Kidney epithelial cell (primary cell): ENCODE results near the gene SOX9. TPM values are rescaled to one million over a fixed set of nuclear protein-coding genes. Genes with fewer than 3 reads are reported as not detected.

Source experiments
- DNase-seq: peaks from one replicate; pipeline ENCODE4 v3.0.0-alpha.2; 2010; ENCODE audit warnings: low read depth
- H3K27me3 ChIP-seq: 2 replicates; pipeline ENCODE4 v1.6.0; 2011; ENCODE audit warnings: low read length; ENCODE audit not compliant: control insufficient read depth, insufficient read depth
- H3K36me3 ChIP-seq: 2 replicates; pipeline ENCODE4 v1.5.1; 2011; ENCODE audit warnings: low read length; ENCODE audit not compliant: control insufficient read depth, insufficient read depth
- H3K4me3 ChIP-seq: 2 replicates; pipeline ENCODE4 v1.5.1; 2011; ENCODE audit warnings: low read depth, mild to moderate bottlenecking, control low read depth, low read length
- CTCF ChIP-seq: IDR thresholded peaks from 2 replicates; pipeline ENCODE4 v1.5.1; 2011; ENCODE audit warnings: mild to moderate bottlenecking, moderate library complexity, low read length, control low read depth, inconsistent platforms; ENCODE audit not compliant: insufficient read depth, poor library complexity, severe bottlenecking
- total RNA-seq: library from RNA; depleted of rRNA; stranded (reverse); fragments of >200 nt; gene quantifications from 2 replicates; pipeline ENCODE4 v1.2.3, GENCODE V29; 2015

The SOX9 gene
- total RNA-seq, 1 donor from 2014 or later = 65.9 TPM

GRCh38 chr17:72126575-72127486 is 6.0 kb downstream of the SOX9 start:
- H3K36me3 ChIP-seq = peaks cover 1% of the 10 kb centered on the region
- no peak for DNase-seq
- no peak overlapping the region for H3K4me3 ChIP-seq
- TF ChIP-seq CTCF = no peak
- no peaks in the 10 kb centered on the region for H3K27me3 ChIP-seq

GRCh38 chr17:72128039-72128438 is 7.2 kb downstream of the SOX9 start:
- no peak overlapping the region for H3K4me3 ChIP-seq
- TF ChIP-seq CTCF = no peak
- DNase-seq = no peak
- H3K36me3 ChIP-seq = peaks cover 1% of the 10 kb centered on the region
- no peaks in the 10 kb centered on the region for H3K27me3 ChIP-seq

GRCh38 chr17:72134608-72135394 is 14.0 kb downstream of the SOX9 start:
- no peak overlapping the region for H3K4me3 ChIP-seq
- DNase-seq = no peak
- no peak for TF ChIP-seq CTCF

GRCh38 chr17:72135546-72136325 is 14.9 kb downstream of the SOX9 start:
- TF ChIP-seq CTCF = no peak
- no peak overlapping the region for H3K4me3 ChIP-seq
- no peaks in the 10 kb centered on the region for H3K36me3 ChIP-seq
- H3K27me3 ChIP-seq = no peaks in the 10 kb centered on the region
- no peak for DNase-seq

More at GRCh38 chr17:72134608-72135394, 14.0 kb downstream of the SOX9 start:
- no peaks in the 10 kb centered on the region for H3K27me3 ChIP-seq
- no peaks in the 10 kb centered on the region for H3K36me3 ChIP-seq

- H3K36me3 ChIP-seq = no peaks in the 10 kb centered on the region
- no peak for TF ChIP-seq CTCF
- no peaks in the 10 kb centered on the region for H3K27me3 ChIP-seq
- DNase-seq = no peak
- H3K4me3 ChIP-seq = no peak overlapping the region
These were observed 15.9 kb downstream of the SOX9 start for GRCh38 chr17:72136692-72137091.
